Activated T-cell treated with anti-CD3 and anti-CD28 coated beads for 24 hours (primary cell): ENCODE results near the gene C5orf46.

Source experiments
- DNase-seq: peaks from one replicate; pipeline ENCODE4 v3.0.0-alpha.2; 2020; ENCODE audit warnings: low read depth

The C5orf46 gene

DNA sequence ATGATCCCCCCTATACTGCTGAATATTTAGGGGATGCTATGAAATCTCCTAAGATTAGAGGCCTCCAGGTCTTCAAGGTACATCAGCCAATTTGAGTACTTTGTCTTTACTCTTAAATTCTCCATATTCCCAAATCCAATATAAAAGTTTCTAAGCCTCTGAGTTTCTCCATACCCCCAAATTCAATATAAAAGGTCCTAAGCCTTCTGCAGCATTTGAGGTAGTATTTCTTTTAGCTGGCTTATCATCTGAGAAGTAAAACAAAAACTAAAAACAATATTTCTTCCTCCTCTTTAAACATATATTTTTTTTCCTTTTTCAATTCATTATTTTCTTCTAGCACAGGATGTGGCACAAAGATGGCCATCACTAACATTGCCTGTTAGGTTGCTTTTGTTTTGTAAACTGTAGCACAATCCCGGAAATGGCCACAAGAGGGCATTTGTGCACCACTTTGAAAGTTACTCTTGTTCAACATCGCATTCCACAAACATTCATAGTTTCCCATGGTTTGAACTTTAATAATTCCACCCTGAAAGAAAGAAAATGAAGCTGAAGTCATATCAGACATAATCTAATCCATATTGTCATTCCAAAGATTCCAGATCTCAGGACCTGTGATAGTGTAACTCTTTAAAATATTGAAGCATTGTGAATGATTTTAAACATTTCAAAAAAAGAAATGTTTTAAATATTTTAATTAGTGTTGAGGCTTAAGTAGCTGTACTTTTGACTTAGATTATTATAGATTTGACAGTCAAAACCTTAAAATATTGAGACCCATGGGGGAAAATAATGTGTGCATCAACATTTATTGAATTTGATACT is 48.8 kb downstream of the C5orf46 start:
- DNase-seq = peak; percentile 18

DNA sequence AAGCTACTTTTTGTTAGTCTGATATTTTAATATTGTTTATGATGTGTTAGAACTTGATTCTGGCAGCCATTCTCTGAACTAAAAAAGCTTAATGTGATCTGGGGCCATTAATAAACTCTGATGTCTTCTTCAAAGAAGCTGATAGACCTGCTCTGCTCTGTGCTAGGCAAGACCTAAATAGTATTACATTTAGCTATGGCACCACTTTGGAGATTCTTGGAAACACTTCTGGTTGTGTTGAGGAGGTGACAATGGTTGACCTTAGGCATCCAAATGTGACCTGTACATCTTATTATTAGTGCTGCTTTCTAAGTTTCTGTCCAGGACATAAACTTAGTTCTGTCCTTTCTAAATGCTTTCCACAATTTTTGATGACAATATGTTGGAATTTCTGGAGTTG is 49.5 kb downstream of the C5orf46 start:
- no peak for DNase-seq

DNA sequence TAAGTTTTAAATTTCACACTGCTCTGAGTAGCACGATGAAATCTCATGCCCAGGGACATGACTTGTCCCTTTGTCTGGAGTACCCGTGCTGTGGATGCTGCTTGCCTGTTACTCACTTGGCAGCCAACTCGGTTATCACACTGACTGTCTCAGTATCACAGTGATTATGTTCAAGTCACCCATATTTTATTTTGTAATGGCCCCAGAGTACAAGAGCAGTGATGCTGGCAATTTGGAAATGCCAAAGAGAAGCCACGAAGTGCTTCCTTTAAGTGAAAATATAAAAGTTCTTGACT is 50.6 kb downstream of the C5orf46 start:
- no peak for DNase-seq

DNA sequence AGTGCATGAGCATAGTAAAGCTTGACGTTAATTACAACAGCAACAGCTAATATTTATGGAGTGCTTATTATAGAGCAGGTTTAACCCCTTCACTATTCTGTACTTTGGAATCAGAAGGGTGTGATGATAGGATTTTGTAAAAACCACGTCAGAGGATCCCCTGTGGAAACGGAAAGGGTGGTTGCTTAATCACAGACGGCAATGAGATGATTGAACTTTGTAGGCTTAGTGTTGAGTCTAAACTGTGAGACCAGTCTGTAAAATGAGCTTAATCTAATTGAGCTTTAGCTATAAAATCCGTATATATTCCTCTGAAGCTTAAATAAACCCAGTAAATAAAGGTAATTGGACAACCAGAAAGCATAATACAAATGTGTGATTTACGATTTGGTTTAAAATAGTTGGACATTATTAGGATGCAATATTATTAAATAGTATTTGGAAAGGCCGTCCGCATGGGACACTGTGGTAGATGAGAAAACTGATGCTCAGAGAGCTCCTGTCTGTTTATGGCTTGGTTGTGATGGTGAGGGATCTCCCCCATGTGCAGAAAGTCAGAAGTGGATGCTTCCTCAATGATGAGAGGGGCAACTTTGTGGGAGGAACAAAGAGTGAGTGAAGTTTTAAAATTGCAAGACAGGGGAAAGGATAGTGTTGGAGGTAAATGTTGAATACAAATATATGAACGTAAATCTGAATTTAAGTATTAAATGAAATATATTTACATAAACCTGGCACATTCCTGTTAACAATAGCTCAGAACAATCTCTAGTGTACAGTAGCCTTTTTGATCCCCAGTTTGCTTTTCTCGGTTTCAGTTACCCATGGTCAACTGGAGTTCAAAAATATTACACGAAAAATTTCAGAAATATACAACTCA is 51.2 kb downstream of the C5orf46 start:
- DNase-seq = no peak

DNA sequence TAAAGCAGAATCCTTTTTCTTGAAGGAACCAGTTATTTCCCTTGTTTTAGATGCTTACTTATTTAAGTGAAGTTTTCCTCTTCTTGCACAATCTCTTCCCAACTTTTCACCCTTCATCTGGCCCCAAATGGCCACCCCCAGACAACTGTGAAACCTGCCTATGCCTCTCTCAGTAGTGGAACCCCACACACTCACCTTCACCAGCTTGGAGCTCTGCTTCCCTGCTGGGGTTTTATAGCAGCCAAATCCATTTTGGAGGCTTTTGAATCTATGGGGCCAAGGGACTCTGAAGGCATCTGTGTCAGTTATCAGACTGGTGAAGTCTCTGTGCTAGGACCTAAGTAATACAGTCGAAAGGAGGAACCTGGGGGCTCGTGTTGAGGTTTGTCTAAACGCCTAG is 52.0 kb downstream of the C5orf46 start:
- DNase-seq = no peak

DNA sequence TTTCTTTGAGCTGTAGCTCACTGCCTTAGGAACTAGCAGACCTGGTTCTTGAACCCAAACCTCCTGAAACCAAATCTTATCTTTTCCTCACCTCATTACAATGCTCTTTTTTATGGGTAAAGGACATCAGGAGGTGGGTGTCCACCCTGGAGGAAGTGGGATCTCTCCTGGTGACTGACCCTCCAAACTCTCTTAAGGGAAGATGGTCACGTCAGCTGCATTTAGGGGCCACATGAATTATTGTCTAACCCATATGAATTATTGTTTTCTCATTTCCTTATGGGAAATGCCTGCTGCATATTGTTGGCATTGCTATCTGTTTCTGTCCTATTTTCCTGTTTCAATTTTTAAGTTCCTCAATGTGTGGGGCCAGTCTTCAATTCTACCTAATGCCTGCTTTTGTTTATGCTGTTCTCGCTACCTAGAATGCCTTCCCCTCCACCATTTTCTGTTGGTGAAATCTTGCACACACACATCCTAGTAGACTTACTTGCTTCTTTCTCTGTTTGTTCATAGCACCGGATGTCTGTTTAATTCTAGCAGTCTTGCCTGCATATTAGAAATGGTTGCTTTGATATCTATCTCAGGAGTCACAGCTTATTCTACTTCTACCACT is 52.9 kb downstream of the C5orf46 start:
- DNase-seq = no peak

DNA sequence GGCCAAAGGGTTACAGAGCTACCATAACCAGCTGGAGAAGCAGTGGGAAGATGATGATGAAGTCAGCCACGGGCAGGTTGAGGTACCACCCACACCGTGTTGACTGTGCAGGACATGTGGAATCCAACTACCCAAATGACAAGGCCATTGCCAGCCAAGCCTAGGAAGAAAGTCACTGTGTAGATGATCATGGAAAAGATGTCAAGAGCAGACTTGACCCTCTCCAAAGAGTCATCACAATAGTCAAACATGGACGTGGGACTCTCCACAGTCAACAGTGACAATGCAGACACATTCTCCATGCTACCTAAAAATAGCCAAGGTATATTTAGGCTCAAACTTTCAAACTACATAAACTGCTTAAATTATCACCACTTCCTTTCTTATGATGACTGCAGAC is 54.0 kb downstream of the C5orf46 start:
- no peak for DNase-seq

DNA sequence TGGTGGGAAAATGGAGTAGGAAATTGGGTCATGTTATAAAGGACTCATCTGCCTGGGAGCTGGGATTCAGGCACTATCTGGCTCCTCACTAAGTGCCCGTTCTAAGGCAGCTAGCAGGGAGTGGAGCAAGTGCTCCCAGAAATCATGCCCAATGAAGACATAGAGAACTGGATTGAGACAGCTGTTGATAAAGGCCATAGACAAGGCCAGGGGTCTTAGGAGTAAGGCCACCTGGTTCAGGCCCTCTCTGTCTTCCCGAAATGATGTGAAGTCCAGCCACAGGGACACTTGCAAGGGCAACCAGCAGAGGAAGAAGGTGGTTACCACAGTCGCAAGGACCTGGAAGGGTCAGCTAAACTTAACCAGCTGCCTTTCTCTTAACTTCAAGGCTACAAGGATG is 54.8 kb downstream of the C5orf46 start:
- DNase-seq = no peak

DNA sequence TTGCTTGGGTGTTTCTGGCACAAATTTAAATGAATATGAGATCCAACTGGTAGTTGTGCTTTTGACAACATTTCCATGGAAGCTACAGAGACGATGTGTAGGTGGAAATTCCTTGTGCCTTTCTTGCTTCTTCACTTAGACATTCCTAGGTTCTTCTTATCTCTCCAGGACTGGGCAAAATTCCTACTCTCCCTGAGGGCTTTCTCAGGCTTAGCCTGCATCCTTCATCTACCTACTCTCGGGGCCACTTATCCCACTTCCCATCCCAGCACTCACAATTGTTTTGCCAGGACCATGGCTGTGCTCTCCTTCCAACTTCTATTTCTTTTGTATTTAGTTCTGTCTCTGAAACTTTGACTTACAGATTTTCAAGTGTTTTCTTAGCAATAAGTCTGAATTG is 57.1 kb downstream of the C5orf46 start:
- DNase-seq = no peak

DNA sequence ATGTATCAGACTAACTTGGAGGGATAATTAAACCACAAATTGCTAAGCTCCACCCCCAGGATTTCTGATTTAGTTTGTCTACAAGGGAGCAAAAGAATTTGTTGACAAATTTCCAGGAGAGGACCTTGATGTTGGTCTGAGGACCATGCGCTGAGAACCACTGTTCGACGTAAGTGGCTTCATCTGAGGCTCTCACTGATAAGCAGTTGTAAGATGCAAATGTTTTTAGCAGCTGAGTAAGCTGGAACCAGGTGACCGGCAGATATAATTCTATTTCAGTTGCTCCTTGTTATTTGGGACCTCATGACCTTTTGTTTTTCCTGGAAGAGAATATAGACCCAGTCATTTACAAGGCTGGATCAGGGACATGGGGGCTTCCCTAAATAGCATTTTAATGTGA is 60.7 kb downstream of the C5orf46 start:
- no peak for DNase-seq

DNA sequence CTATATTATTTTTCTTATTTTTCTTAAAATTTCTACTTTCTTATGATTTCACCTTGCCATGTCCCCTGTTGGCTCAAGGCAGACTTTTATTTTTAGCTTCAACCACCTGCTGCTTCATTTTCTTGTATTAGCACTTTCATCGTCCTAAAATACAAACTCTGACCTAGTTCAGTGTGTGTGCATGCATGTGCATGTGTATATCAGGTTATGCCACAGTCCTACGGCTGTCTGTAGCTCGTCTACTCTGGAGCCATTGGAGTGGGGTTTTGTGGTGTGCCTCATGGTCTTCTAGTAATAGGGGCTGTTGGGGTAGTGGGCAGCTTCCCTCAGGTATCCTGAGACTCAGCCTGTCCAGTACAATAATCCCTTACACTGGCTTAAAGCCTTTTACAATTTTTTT is 61.5 kb downstream of the C5orf46 start:
- DNase-seq = no peak

DNA sequence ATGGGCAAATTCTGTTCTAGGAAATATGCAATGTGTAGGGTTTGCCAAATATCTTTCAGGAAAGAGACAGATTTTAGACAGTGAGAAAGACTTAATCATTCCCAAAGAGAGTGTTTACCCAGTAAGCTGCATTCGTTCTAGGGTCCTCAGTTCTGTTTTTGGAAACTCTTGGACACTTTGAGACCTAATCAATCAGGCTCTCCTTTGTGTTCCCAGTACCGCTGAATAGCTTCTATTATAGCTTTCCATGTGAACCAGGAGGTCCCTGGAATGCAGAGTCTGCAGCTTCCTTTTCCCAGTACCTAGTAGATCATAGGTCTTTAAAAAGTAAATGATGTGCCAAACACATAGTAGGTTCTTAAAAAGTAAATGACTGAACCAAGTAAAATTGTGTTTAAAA is 63.5 kb downstream of the C5orf46 start:
- no peak for DNase-seq
